HL-60 (cell line): Measurements from ENCODE around the gene NPAS1.

ENCODE experiments used
- CTCF ChIP-seq: IDR thresholded peaks from one replicate; pipeline ENCODE4 v1.5.1; 2011; ENCODE audit warnings: low read length, control low read depth, inconsistent platforms; ENCODE audit not compliant: insufficient read depth
- GABPA ChIP-seq: IDR thresholded peaks from 2 replicates; pipeline ENCODE4 v1.6.1; 2012; ENCODE audit warnings: low read depth
- POLR2AphosphoS5 ChIP-seq: IDR thresholded peaks from 2 replicates; pipeline ENCODE4 v1.6.1; 2012; ENCODE audit warnings: low read depth
- REST ChIP-seq: IDR thresholded peaks from 2 replicates; pipeline ENCODE4 v1.6.1; 2012; ENCODE audit warnings: low read depth; ENCODE audit not compliant: insufficient replicate concordance

- no peak for TF ChIP-seq REST
- no peak for TF ChIP-seq POLR2AphosphoS5
- peak; percentile 87 for TF ChIP-seq CTCF
- TF ChIP-seq GABPA, result no peak
Measured at GRCh38 chr19:47032171-47032811, 12.7 kb downstream of the NPAS1 start.
